BLaER1 (cell line): ENCODE data around the gene PDLIM5.

ENCODE experiments used
- H3K27ac ChIP-seq: shearing (Covaris generic); formaldehyde crosslinking; 2 replicates; pipeline ENCODE4 v1.8.1; 2022
- H3K27me3 ChIP-seq: shearing (Covaris generic); formaldehyde crosslinking; 2 replicates; pipeline ENCODE4 v1.8.1; 2022
- H3K36me3 ChIP-seq: shearing (Covaris generic); formaldehyde crosslinking; 2 replicates; pipeline ENCODE4 v1.8.1; 2022
- H3K4me1 ChIP-seq: shearing (Covaris generic); formaldehyde crosslinking; 2 replicates; pipeline ENCODE4 v1.8.1; 2022
- H3K4me2 ChIP-seq: shearing (Covaris generic); formaldehyde crosslinking; 2 replicates; pipeline ENCODE4 v1.8.1; 2022
- H3K4me3 ChIP-seq: shearing (Covaris generic); formaldehyde crosslinking; 2 replicates; pipeline ENCODE4 v1.8.1; 2022
- H3K9ac ChIP-seq: shearing (Covaris generic); formaldehyde crosslinking; 2 replicates; pipeline ENCODE4 v1.8.1; 2022
- H3K9me3 ChIP-seq: shearing (Covaris generic); formaldehyde crosslinking; 2 replicates; pipeline ENCODE4 v1.8.1; 2022
- H4K20me1 ChIP-seq: shearing (Covaris generic); formaldehyde crosslinking; 2 replicates; pipeline ENCODE4 v1.8.1; 2022
- Cebpa-rat ChIP-seq: shearing (Covaris generic); IDR thresholded peaks from 2 replicates; pipeline ENCODE4 v1.8.1; 2022

Gene PDLIM5

DNA sequence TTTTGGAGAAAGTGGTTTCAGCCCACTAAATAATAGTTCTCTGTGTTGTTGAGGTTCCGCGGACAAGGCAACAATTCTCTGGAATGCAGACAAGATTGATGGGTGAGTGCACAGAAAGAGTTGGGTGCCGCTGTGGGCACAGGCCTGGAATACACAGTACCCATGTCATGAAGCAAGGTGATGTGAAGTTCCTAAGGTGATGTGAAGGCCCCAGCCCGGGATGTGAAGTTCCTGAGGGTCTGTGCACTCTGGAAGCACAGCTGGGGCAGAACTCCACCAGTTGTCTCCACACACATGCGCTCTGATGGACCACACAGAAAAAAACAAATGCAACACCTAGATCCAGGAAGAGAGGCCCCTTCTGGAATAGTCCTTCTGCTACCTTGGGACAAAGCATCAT lies 219.4 kb downstream of the PDLIM5 start:
- Histone ChIP-seq H3K4me2 (no peak overlapping the region), H3K9ac (no peak overlapping the region), H3K4me3 (no peak overlapping the region), H3K27me3 (no peaks in the 10 kb centered on the region), H4K20me1 (no peaks in the 10 kb centered on the region), H3K4me1 (no peaks in the 10 kb centered on the region), H3K9me3 (no peaks in the 10 kb centered on the region), H3K27ac (no peak overlapping the region), H3K36me3 (no peaks in the 10 kb centered on the region)
- TF ChIP-seq Cebpa-rat, result no peak

DNA sequence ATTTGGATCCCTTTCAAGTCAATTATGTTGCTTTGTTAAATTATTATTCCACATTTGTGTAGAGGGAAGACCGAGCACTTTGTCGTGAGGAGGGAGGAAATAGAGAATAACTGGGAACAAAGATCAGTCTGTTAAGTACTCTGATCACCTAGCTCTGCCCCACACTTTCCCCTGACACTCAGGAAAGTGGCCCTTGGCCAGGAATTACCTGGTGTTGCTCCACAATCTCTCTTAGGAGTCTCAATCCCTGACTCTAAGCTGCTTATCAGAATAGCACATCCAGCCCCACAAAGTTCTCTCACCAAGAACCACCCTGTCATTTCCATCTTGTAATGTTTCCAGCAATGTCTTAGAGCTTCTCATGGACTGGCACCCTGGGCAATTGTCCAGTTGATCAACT lies 222.2 kb downstream of the PDLIM5 start:
- H3K4me3 ChIP-seq, result no peak overlapping the region
- H3K27ac ChIP-seq, result no peak overlapping the region
- no peaks in the 10 kb centered on the region for H3K4me1 ChIP-seq
- TF ChIP-seq Cebpa-rat, result no peak
- no peaks in the 10 kb centered on the region for H3K9me3 ChIP-seq
- H3K36me3 ChIP-seq, result no peaks in the 10 kb centered on the region
- no peaks in the 10 kb centered on the region for H4K20me1 ChIP-seq
- H3K9ac ChIP-seq, result no peak overlapping the region
- no peak overlapping the region for H3K4me2 ChIP-seq
- no peaks in the 10 kb centered on the region for H3K27me3 ChIP-seq

DNA sequence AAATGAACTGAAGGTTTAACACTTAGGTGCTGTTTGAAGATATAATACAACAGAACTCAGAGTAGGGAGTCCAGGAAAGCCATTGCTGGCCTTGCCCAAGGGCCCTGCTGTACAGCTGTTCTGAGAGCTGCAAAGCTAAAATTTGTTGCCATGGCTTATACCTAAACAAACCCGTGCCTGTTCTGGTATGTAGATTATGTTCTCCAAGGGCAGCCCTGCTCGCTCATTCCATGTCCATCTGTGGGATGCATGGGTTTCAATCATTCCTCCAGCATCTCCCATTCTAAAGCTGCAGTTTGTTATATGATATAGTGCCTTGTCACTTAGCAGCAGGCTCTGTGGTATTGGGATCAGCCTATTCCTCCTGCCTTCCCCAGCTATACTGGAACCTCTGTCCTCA lies 225.2 kb downstream of the PDLIM5 start:
- H4K20me1 ChIP-seq, result no peaks in the 10 kb centered on the region
- no peak for TF ChIP-seq Cebpa-rat
- H3K4me1 ChIP-seq, result no peaks in the 10 kb centered on the region
- no peaks in the 10 kb centered on the region for H3K27me3 ChIP-seq
- no peaks in the 10 kb centered on the region for H3K9me3 ChIP-seq
- H3K36me3 ChIP-seq, result no peaks in the 10 kb centered on the region
- H3K4me2 ChIP-seq, result no peak overlapping the region
- no peak overlapping the region for H3K9ac ChIP-seq
- no peak overlapping the region for H3K4me3 ChIP-seq
- no peak overlapping the region for H3K27ac ChIP-seq

DNA sequence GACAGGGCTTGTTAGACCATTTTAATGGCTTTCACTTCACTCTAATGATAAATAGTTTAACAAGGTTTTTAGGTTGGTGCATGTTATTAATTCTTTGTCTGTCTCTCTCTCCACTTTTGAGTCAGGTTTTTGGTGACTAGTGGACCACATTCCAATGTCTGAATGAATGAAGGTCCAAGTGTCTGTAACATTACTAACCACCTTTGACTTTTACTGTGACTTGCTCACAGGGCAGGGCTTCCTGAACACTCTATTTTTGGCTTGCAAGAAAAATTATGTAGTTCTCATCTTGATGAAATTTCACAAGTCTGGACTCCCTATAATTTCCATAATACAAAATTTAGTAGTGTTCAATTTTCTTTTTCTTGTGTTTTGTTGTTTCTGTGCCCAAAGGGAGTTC lies 227.2 kb downstream of the PDLIM5 start:
- Histone ChIP-seq H3K4me2 (no peak overlapping the region), H3K27ac (no peak overlapping the region), H3K27me3 (no peaks in the 10 kb centered on the region), H3K9ac (no peak overlapping the region), H3K4me3 (no peak overlapping the region), H4K20me1 (no peaks in the 10 kb centered on the region), H3K4me1 (no peaks in the 10 kb centered on the region), H3K9me3 (no peaks in the 10 kb centered on the region), H3K36me3 (no peaks in the 10 kb centered on the region)
- no peak for TF ChIP-seq Cebpa-rat

DNA sequence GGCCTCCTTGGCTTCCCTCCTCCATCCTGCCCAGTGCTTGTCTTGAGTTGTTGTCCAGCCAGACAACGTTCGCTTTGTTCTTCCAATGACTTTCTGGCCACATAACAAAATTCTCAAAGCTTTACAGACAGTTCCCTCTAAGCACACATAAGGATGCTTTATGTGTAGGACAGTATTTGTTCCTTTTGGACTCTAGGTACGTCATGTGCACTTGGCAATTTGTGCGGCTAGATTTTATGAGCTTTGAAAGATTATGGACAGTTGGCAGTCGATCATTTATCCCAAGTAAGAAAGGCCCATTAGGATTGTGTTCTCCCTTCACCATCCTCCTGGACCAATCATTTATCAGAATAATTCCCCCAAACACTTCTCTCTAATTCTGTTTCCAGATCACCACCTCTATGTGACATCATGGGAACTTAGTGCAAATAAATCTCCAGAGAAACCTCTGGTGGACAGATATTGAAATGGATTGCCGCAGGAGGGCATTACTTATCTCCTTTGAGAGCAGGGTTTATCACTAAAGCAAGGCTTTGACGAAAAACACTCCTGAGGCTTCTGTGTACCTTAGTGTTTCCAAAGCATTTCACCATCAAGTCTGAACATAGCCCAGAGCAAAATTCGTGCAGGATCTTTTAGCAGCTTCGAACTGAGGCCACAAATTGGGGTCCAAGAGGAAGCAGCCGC lies 228.6 kb downstream of the PDLIM5 start:
- H4K20me1 ChIP-seq, result no peaks in the 10 kb centered on the region
- no peak overlapping the region for H3K4me2 ChIP-seq
- TF ChIP-seq Cebpa-rat, result no peak
- no peak overlapping the region for H3K27ac ChIP-seq
- H3K9ac ChIP-seq, result no peak overlapping the region
- H3K36me3 ChIP-seq, result no peaks in the 10 kb centered on the region
- no peak overlapping the region for H3K4me3 ChIP-seq
- no peaks in the 10 kb centered on the region for H3K27me3 ChIP-seq
- H3K4me1 ChIP-seq, result no peaks in the 10 kb centered on the region
- no peaks in the 10 kb centered on the region for H3K9me3 ChIP-seq

DNA sequence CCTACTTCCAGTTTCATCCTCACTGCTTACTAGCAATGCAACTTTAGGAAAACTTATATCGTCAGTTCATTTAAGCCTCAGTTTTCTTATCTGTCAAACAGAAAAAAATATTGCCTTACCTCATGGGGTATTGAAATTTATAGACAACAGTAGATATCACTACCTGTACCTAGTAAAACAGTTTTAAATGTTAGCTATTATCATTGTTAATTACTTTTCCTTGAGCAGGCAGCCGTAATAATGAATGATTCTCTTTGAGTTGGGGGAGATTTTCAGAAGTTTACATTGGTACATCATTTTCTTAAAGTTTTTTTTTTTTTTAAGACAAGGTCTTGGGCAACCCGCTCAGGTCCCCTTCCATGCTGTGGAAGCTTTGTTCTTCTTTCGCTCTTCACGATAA lies 234.3 kb downstream of the PDLIM5 start:
- Histone ChIP-seq H3K9ac (no peak overlapping the region), H3K4me1 (no peaks in the 10 kb centered on the region), H4K20me1 (no peaks in the 10 kb centered on the region), H3K27ac (no peak overlapping the region), H3K4me3 (no peak overlapping the region), H3K27me3 (no peaks in the 10 kb centered on the region), H3K9me3 (no peaks in the 10 kb centered on the region), H3K4me2 (no peak overlapping the region), H3K36me3 (no peaks in the 10 kb centered on the region)
- TF ChIP-seq Cebpa-rat, result no peak

DNA sequence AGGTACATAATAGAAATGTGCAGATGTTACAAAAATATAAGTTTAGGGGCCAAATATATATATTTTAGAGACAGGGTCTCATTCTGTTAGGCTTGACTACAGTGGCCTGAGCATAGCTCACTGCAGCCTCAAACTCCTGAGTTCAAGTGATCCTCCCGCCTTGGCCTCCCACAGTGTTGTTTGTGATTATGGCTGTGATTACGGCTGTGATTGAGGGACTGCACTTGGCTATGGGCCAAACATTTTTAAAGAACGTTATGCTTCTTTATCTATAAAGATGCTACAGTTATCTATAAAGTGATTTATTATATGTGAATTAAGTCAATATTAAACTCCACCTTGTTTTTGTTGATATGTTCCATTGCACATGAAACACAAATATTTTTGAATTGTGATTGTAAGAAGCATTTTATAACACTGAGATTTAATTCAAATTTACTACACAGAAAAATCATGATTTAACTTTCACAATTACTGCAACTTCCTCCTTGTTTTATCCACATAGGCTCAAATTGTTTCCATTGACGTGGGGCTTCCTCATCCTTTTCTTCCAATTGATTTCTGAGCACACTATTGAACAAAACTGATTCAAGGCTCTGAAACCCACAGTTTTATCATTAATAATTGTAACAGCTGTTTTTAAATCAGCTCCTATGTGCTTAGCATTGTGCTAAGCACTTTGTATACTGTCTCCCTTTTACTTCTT lies 237.6 kb downstream of the PDLIM5 start:
- Histone ChIP-seq H4K20me1 (no peaks in the 10 kb centered on the region), H3K4me3 (no peak overlapping the region), H3K4me2 (no peak overlapping the region), H3K36me3 (no peaks in the 10 kb centered on the region), H3K4me1 (no peaks in the 10 kb centered on the region), H3K9me3 (no peaks in the 10 kb centered on the region), H3K9ac (no peak overlapping the region), H3K27me3 (no peaks in the 10 kb centered on the region), H3K27ac (no peak overlapping the region)
- TF ChIP-seq Cebpa-rat, result no peak

DNA sequence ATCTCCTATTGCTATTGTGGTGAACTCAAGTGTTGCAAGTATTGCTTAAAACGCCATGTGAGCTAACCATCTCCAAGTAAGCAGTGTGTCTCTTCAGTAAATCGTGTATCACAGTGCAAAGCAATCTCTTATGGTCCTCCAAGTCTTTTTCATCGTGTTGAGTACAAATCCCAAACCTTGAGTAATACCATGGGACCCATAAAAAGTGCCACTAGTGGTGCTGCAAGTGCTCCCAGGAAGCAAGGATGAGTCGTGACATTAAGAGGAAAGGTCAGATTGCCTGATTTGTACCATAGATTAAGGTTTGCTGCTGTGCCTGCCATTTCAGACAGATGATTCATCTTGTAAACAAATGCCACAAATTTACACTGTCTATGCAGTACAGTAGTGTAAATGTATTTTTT lies 239.1 kb downstream of the PDLIM5 start:
- Histone ChIP-seq H3K4me1 (no peaks in the 10 kb centered on the region), H3K36me3 (no peaks in the 10 kb centered on the region), H3K9ac (no peak overlapping the region), H3K9me3 (no peaks in the 10 kb centered on the region), H4K20me1 (no peaks in the 10 kb centered on the region), H3K4me2 (no peak overlapping the region), H3K27ac (no peak overlapping the region), H3K27me3 (no peaks in the 10 kb centered on the region), H3K4me3 (no peak overlapping the region)
- TF ChIP-seq Cebpa-rat, result no peak

DNA sequence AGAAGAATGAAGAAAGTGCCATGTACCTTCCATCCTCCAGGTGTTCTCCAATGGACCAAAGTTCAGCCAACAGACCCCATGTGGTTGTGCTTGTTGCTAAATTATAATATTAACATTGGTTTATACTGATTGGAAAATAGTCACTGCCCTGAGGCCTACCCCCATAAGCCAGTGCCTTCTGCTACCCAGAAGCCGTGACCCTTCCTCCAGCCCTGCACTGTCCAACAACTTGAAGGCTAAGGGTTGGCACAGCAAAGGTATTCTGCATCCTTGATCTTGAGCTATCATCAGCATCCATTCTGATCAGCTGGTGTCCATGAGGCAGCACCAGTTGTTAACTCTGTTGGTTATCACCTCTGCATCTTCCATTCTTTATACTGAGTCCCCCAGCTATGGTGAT lies 239.8 kb downstream of the PDLIM5 start:
- Histone ChIP-seq H3K36me3 (no peaks in the 10 kb centered on the region), H3K27ac (no peak overlapping the region), H3K4me3 (no peak overlapping the region), H3K9ac (no peak overlapping the region), H3K4me2 (no peak overlapping the region), H4K20me1 (no peaks in the 10 kb centered on the region), H3K9me3 (no peaks in the 10 kb centered on the region), H3K4me1 (no peaks in the 10 kb centered on the region), H3K27me3 (no peaks in the 10 kb centered on the region)
- no peak for TF ChIP-seq Cebpa-rat

DNA sequence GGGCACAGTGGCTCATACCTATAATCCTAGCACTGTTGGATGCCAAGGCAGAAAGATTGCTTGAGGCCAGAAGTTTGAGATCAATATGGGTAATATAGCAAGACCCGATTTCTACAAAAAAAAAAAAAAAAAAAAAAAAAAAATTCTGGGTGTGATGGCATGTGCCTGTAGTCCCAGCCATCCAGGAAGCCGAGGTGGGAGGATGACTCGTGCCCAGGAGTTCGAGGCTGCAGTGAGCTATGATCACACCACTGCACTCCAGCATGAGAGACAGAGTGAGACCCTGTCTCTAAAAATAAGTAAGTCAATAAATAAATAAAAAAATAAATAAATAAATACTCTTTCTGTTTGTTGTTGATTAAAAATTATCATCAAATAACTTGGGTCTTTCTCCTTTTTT lies 243.6 kb downstream of the PDLIM5 start:
- H3K9me3 ChIP-seq, result no peaks in the 10 kb centered on the region
- no peak overlapping the region for H3K9ac ChIP-seq
- no peaks in the 10 kb centered on the region for H3K4me1 ChIP-seq
- no peak overlapping the region for H3K4me3 ChIP-seq
- H3K27ac ChIP-seq, result no peak overlapping the region
- H3K36me3 ChIP-seq, result no peaks in the 10 kb centered on the region
- no peaks in the 10 kb centered on the region for H4K20me1 ChIP-seq
- TF ChIP-seq Cebpa-rat, result no peak
- H3K27me3 ChIP-seq, result no peaks in the 10 kb centered on the region
- no peak overlapping the region for H3K4me2 ChIP-seq

DNA sequence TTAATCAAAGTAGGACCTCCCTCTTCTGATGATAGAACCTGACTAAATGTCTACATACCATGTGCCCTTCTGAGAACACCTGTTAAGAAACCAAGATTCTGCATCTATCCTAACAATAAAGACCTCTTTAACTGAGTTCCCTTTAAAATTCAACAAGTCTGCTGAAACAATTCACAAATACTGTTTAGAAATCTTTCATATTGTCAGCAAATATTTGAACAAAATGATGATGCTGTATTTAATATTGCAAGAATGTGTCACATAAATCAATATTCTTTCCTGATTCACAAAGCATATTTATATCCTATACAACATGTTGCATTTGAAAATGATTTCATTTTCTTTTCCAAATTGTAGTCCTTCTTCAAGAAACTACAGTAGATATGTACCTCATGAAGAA lies 246.4 kb downstream of the PDLIM5 start:
- H3K9me3 ChIP-seq, result no peaks in the 10 kb centered on the region
- H4K20me1 ChIP-seq, result no peaks in the 10 kb centered on the region
- H3K9ac ChIP-seq, result no peak overlapping the region
- no peaks in the 10 kb centered on the region for H3K36me3 ChIP-seq
- H3K27me3 ChIP-seq, result no peaks in the 10 kb centered on the region
- no peak overlapping the region for H3K27ac ChIP-seq
- no peak for TF ChIP-seq Cebpa-rat
- no peaks in the 10 kb centered on the region for H3K4me1 ChIP-seq
- no peak overlapping the region for H3K4me2 ChIP-seq
- H3K4me3 ChIP-seq, result no peak overlapping the region
